ENCODE measurements around the gene FSCN2.

FSCN2 gene

GRCh38 chr17:81482673-81483072 lies 45.5 kb upstream of the FSCN2 start:
- TF ChIP-seq CTCF (IDR thresholded peaks at IDR 0.05; ENCODE audit: low read length, missing control alignments) = no peak
- DNase-seq (ENCODE audit: low read depth) = no peak
- no peak overlapping the region for H3K4me3 ChIP-seq (replicated peaks; ENCODE audit: low read depth, low read length)

DNA sequence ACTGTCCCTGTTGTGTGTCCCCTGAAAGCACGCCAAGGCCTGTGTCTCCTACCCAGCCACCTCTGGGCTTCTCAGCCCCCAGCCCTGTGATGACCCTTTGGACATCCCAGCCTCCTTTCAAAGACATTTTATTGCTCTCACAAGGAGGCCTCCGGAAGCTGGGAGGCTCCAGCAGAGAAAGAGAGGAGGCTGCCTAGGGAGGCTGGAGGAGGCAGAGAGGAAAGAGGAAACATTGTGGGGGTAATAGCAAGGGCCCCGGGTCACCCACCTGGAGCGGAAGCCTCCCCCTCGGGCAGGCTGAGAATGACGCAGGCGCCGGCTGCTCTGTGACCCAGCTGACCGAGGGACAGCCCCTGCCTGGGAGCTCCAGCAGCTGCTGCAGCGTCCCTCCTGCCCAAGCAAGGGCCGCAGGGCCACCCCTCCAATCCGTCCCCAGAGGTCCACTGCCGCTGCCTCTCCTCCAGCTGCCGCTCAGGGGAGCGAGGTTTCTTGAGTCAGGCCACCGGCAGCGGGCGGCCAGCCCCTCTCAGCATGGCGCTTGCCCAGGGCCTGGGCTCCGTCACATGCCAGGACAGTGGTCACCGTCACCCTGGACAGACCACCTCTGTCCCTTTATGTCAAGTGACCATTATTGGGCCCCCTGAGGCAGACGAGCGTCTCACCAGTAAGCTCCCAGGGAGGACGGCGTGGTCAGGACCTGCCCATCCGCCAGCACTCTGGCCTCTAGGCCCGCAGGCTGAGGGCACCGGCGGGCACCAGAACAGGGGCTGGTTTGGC lies 44.9 kb upstream of the FSCN2 start:
- DNase-seq (ENCODE audit: low read depth) = peak; percentile 61
- no peak overlapping the region for H3K4me3 ChIP-seq (replicated peaks; ENCODE audit: low read depth, low read length)
- TF ChIP-seq CTCF (IDR thresholded peaks at IDR 0.05; ENCODE audit: low read length, missing control alignments) = no peak

- DNase-seq (ENCODE audit: low read depth) = no peak
- TF ChIP-seq CTCF (IDR thresholded peaks at IDR 0.05; ENCODE audit: low read length, missing control alignments) = no peak
- H3K4me3 ChIP-seq (replicated peaks; ENCODE audit: low read depth, low read length) = peak overlapping the region; percentile 34
Measured at GRCh38 chr17:81483862-81484194, 44.3 kb upstream of the FSCN2 start.

GRCh38 chr17:81484195-81484979 lies 43.8 kb upstream of the FSCN2 start:
- TF ChIP-seq CTCF (IDR thresholded peaks at IDR 0.05; ENCODE audit: low read length, missing control alignments) = peak; percentile 30
- peak overlapping the region; percentile 34 for H3K4me3 ChIP-seq (replicated peaks; ENCODE audit: low read depth, low read length)
- DNase-seq (ENCODE audit: low read depth) = peak; percentile 79

GRCh38 chr17:81486199-81486810 lies 41.9 kb upstream of the FSCN2 start:
- no peak overlapping the region for H3K4me3 ChIP-seq (replicated peaks; ENCODE audit: low read depth, low read length)
- no peak for TF ChIP-seq CTCF (IDR thresholded peaks at IDR 0.05; ENCODE audit: low read length, missing control alignments)
- DNase-seq (ENCODE audit: low read depth) = no peak

- no peak overlapping the region for H3K4me3 ChIP-seq (replicated peaks; ENCODE audit: low read depth, low read length)
- DNase-seq (ENCODE audit: low read depth) = no peak
- TF ChIP-seq CTCF (IDR thresholded peaks at IDR 0.05; ENCODE audit: low read length, missing control alignments) = no peak
Measured at GRCh38 chr17:81487089-81487486, 41.1 kb upstream of the FSCN2 start.

Data from fibroblast of pulmonary artery (primary cell).